GM20000 (cell line): Measurements from ENCODE around the gene CEBPZ.

Experiments
- DNase-seq: peaks from one replicate; pipeline ENCODE4 v3.0.0; 2012; ENCODE audit warnings: low spot score
- CTCF ChIP-seq: IDR thresholded peaks from 2 replicates; pipeline ENCODE4 v1.5.1; 2012; ENCODE audit warnings: mild to moderate bottlenecking, control low read depth; ENCODE audit errors: extremely low read depth, missing control alignments

The CEBPZ gene

GRCh38 chr2:37189452-37190153 lies 41.8 kb downstream of the CEBPZ start:
- no peak for TF ChIP-seq CTCF
- no peak for DNase-seq

- DNase-seq, result no peak
- TF ChIP-seq CTCF, result no peak
Measured at GRCh38 chr2:37188570-37188969, 42.8 kb downstream of the CEBPZ start, which contains the start of gene SULT6B1. SULT6B1 (minus strand) TSS chr2:37188670; CDS start chr2:37188640, 30 bp downstream.

- no peak for TF ChIP-seq CTCF
- no peak for DNase-seq
Measured at GRCh38 chr2:37181726-37182684, 49.4 kb downstream of the CEBPZ start.

GRCh38 chr2:37180640-37181039 lies 50.8 kb downstream of the CEBPZ start:
- no peak for TF ChIP-seq CTCF

GRCh38 chr2:37180006-37180639 lies 51.3 kb downstream of the CEBPZ start:
- TF ChIP-seq CTCF, result no peak
- no peak for DNase-seq

More at GRCh38 chr2:37180640-37181039, 50.8 kb downstream of the CEBPZ start:
- no peak for DNase-seq

GRCh38 chr2:37173741-37174140 lies 57.7 kb downstream of the CEBPZ start:
- DNase-seq, result no peak
- no peak for TF ChIP-seq CTCF

- DNase-seq, result no peak
- no peak for TF ChIP-seq CTCF
Measured at GRCh38 chr2:37171624-37171950, 59.8 kb downstream of the CEBPZ start.
